Thyroid gland (tissue), 4 donors: ENCODE results near the gene OGA.

Experiments used
- POLR2A ChIP-seq, 2 donors: fragments of 450-650 bp; IDR thresholded peaks; one replicate each; pipeline ENCODE4 v1.6.1; 2017; ENCODE audit warnings: antibody characterized with exemption in 2 of 2, mild to moderate bottlenecking in 2 of 2, moderate library complexity in 1 of 2
- TF ChIP-seq, protein P1 (sequence below), 6 experiments: fragments of 200-600 bp in 3 of 6; fragments of 450-650 bp in 3 of 6; sonication (generic) in 3 of 6; IDR thresholded peaks; one replicate each; pipeline ENCODE4 v1.5.1; 2016 to 2019; ENCODE audit warnings: antibody characterized with exemption in 6 of 6, mild to moderate bottlenecking in 2 of 6, inconsistent platforms in 1 of 6, moderate library complexity in 1 of 6

DNA sequence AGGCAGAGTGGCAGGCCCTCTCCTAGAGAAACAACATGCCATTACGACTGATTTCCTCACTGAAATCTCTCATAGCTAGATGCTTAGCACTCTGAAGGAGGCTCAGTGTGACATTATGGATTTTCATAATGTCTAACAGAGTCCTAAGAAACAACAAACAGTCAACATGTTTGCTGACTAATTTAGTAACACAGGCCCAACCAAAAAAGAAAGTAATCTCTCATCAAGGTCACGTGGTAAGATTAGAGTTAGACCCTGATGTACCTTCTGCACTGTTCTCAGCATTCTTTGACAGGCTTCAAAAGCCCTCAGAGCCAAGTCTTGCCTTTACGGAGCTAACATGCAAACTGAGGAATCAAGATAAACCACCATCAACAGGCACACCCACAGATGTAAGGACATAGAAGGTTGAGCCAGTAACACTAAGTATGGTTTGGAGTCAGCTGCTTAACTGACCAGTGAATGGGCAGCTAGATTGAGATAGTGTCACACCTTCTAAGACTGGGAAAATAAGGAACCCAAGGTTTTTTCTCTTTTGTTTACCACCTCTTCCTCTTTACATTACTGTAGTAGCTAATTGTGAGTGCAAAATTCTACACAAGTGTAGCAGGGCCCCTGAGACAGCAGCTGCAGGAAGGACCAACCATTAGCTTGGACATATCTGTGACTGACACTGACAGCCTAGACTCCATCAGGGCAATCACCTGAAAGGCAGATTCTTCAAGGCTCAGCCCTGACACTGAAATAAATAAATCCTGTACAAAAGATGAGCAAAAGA is 40.7 kb upstream of the OGA start:
- TF ChIP-seq POLR2A (IDR thresholded peaks at IDR 0.05), result no peak
- TF ChIP-seq, protein P1, sequence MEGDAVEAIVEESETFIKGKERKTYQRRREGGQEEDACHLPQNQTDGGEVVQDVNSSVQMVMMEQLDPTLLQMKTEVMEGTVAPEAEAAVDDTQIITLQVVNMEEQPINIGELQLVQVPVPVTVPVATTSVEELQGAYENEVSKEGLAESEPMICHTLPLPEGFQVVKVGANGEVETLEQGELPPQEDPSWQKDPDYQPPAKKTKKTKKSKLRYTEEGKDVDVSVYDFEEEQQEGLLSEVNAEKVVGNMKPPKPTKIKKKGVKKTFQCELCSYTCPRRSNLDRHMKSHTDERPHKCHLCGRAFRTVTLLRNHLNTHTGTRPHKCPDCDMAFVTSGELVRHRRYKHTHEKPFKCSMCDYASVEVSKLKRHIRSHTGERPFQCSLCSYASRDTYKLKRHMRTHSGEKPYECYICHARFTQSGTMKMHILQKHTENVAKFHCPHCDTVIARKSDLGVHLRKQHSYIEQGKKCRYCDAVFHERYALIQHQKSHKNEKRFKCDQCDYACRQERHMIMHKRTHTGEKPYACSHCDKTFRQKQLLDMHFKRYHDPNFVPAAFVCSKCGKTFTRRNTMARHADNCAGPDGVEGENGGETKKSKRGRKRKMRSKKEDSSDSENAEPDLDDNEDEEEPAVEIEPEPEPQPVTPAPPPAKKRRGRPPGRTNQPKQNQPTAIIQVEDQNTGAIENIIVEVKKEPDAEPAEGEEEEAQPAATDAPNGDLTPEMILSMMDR (IDR thresholded peaks at IDR 0.05), result no peak
